Neural cell (in vitro differentiated cells): ENCODE results near the gene NEU2.

Experiments
- EP300 ChIP-seq: fragments of 450-650 bp; conservative IDR thresholded peaks from 2 replicates; pipeline ENCODE4 v1.6.1; 2014; ENCODE audit warnings: antibody characterized with exemption, mild to moderate bottlenecking, moderate library complexity; ENCODE audit not compliant: poor library complexity, severe bottlenecking
- EZH2 ChIP-seq: fragments of 200-600, 300-800 bp; shearing (Covaris generic), sonication (generic); IDR thresholded peaks from 2 replicates; pipeline ENCODE4 v1.6.1; 2014; ENCODE audit warnings: antibody characterized with exemption, low read length, borderline replicate concordance, mild to moderate bottlenecking; ENCODE audit not compliant: insufficient read depth, poor library complexity, severe bottlenecking
- MXI1 ChIP-seq: fragments of 450-650 bp; conservative IDR thresholded peaks from 2 replicates; pipeline ENCODE4 v1.6.1; 2014; ENCODE audit warnings: antibody characterized with exemption, mild to moderate bottlenecking; ENCODE audit not compliant: poor library complexity, severe bottlenecking
- POLR2AphosphoS5 ChIP-seq: IDR thresholded peaks from 2 replicates; pipeline ENCODE4 v1.6.1; 2012
- RAD21 ChIP-seq: fragments of 450-650 bp; conservative IDR thresholded peaks from 2 replicates; pipeline ENCODE4 v1.6.1; 2014; ENCODE audit warnings: antibody characterized with exemption, mild to moderate bottlenecking, moderate library complexity
- TAF1 ChIP-seq: IDR thresholded peaks from 2 replicates; pipeline ENCODE4 v1.6.1; 2012; ENCODE audit warnings: low read depth
- TF ChIP-seq, protein P1 (sequence below): fragments of 450-650 bp; IDR thresholded peaks from 2 replicates; pipeline ENCODE4 v1.5.1; 2014; ENCODE audit warnings: antibody characterized with exemption, mild to moderate bottlenecking, moderate library complexity; ENCODE audit not compliant: poor library complexity, severe bottlenecking
- TF ChIP-seq, protein P2 (sequence below): IDR thresholded peaks from 2 replicates; pipeline ENCODE4 v1.6.1; 2012; ENCODE audit warnings: borderline replicate concordance

GRCh38 chr2:233005096-233005495 lies 27.4 kb upstream of the NEU2 start:
- TF ChIP-seq, protein P1, sequence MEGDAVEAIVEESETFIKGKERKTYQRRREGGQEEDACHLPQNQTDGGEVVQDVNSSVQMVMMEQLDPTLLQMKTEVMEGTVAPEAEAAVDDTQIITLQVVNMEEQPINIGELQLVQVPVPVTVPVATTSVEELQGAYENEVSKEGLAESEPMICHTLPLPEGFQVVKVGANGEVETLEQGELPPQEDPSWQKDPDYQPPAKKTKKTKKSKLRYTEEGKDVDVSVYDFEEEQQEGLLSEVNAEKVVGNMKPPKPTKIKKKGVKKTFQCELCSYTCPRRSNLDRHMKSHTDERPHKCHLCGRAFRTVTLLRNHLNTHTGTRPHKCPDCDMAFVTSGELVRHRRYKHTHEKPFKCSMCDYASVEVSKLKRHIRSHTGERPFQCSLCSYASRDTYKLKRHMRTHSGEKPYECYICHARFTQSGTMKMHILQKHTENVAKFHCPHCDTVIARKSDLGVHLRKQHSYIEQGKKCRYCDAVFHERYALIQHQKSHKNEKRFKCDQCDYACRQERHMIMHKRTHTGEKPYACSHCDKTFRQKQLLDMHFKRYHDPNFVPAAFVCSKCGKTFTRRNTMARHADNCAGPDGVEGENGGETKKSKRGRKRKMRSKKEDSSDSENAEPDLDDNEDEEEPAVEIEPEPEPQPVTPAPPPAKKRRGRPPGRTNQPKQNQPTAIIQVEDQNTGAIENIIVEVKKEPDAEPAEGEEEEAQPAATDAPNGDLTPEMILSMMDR, result no peak
- TF ChIP-seq, protein P2, sequence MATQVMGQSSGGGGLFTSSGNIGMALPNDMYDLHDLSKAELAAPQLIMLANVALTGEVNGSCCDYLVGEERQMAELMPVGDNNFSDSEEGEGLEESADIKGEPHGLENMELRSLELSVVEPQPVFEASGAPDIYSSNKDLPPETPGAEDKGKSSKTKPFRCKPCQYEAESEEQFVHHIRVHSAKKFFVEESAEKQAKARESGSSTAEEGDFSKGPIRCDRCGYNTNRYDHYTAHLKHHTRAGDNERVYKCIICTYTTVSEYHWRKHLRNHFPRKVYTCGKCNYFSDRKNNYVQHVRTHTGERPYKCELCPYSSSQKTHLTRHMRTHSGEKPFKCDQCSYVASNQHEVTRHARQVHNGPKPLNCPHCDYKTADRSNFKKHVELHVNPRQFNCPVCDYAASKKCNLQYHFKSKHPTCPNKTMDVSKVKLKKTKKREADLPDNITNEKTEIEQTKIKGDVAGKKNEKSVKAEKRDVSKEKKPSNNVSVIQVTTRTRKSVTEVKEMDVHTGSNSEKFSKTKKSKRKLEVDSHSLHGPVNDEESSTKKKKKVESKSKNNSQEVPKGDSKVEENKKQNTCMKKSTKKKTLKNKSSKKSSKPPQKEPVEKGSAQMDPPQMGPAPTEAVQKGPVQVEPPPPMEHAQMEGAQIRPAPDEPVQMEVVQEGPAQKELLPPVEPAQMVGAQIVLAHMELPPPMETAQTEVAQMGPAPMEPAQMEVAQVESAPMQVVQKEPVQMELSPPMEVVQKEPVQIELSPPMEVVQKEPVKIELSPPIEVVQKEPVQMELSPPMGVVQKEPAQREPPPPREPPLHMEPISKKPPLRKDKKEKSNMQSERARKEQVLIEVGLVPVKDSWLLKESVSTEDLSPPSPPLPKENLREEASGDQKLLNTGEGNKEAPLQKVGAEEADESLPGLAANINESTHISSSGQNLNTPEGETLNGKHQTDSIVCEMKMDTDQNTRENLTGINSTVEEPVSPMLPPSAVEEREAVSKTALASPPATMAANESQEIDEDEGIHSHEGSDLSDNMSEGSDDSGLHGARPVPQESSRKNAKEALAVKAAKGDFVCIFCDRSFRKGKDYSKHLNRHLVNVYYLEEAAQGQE, result no peak
- TF ChIP-seq EP300 (no peak), EZH2 (no peak), POLR2AphosphoS5 (no peak), RAD21 (no peak), TAF1 (no peak), MXI1 (no peak)
